HCT116 (cell line): ENCODE data around the gene TRERF1. TPM values are rescaled to one million over a fixed set of nuclear protein-coding genes. Genes with fewer than 3 reads are reported as not detected.
A peak's percentile ranks its signal among the peaks of the same experiment; 100 is the strongest.

Experiments used
- ATAC-seq: fragments of 200-7000 bp; cut with Tn5 transposase; 2 replicates; pipeline ENCODE4 v1.9.1; 2020; ENCODE audit warnings: mild to moderate bottlenecking, moderate library complexity
- BruUV-seq: library from RNA; stranded (reverse); fragments of 400-500 nt; replicated peaks from 2 replicates; lab custom pipeline; 2021; lab: Mats Ljungman, UMichigan
- CTCF ChIA-PET: fragments of 300-600 bp; sonication (Branson Sonifier 250); formaldehyde crosslinking; loops from one replicate; lab custom pipeline; 2021; ENCODE audit warnings: antibody characterized with exemption; lab: Charles Lee
- POLR2A ChIA-PET: fragments of 300-600, 350-600 bp; sonication (Branson Sonifier 250); formaldehyde crosslinking; loops from one replicate; lab custom pipeline; 2021; ENCODE audit warnings: antibody characterized with exemption; lab: Charles Lee
- RAD21 ChIA-PET, 2 experiments: fragments of 300-600 bp; sonication (Branson Sonifier 250); formaldehyde crosslinking; loops; one replicate each; lab custom pipeline; 2023; ENCODE audit warnings: low total read pairs in 2 of 2; ENCODE audit not compliant: uncharacterized antibody in 2 of 2, unreplicated experiment in 2 of 2, low non-redundant PET in 1 of 2; lab: Charles Lee
- DNase-seq: peaks from one replicate; pipeline ENCODE4 v3.0.0-alpha.2; 2010; ENCODE audit warnings: low read depth, low spot score
- H2AFZ ChIP-seq: fragments of 200-600 bp; shearing (Covaris generic), sonication (generic); 2 replicates; pipeline ENCODE4 v1.6.1; 2017; ENCODE audit warnings: low read depth, mixed run types, mixed read lengths, antibody characterized with exemption, low read length; ENCODE audit not compliant: poor library complexity, severe bottlenecking
- H3K27ac ChIP-seq: 2 replicates; pipeline ENCODE4 v1.5.1; 2012; ENCODE audit warnings: low read depth, low read length
- H3K27me3 ChIP-seq: fragments of 200-600 bp; sonication (generic); 2 replicates; pipeline ENCODE4 v1.6.1; 2016; ENCODE audit warnings: mixed run types, low read length, mixed read lengths; ENCODE audit not compliant: insufficient read depth
- H3K36me3 ChIP-seq, 2 experiments: fragments of 200-500 bp in 1 of 2; fragments of 200-600 bp in 1 of 2; sonication (Bioruptor generic) in 1 of 2; sonication (generic) in 1 of 2; 2 replicates each; pipeline versions ENCODE4 v1.5.1 to v1.6.1; 2014 to 2016; ENCODE audit warnings: low read length in 2 of 2, inconsistent platforms in 1 of 2, mixed read lengths in 1 of 2, mixed run types in 1 of 2; ENCODE audit not compliant: insufficient read depth in 2 of 2, control insufficient read depth in 1 of 2
- H3K4me1 ChIP-seq, 2 experiments: fragments of 200-600 bp in 1 of 2; sonication (generic) in 1 of 2; 2 replicates each; pipeline versions ENCODE4 v1.5.1 to v1.6.1; 2012 to 2017; ENCODE audit warnings: low read length in 2 of 2, inconsistent platforms in 1 of 2, mild to moderate bottlenecking in 1 of 2, mixed read lengths in 1 of 2, mixed run types in 1 of 2, moderate library complexity in 1 of 2; ENCODE audit not compliant: insufficient read depth in 2 of 2, control insufficient read depth in 1 of 2
- H3K4me2 ChIP-seq: fragments of 200-600 bp; sonication (generic); 2 replicates; pipeline ENCODE4 v1.6.1; 2017; ENCODE audit warnings: mixed run types, low read length, mixed read lengths
- H3K4me3 ChIP-seq, 2 experiments: fragments of 200-600 bp in 1 of 2; sonication (generic) in 1 of 2; replicated peaks in 1 of 2; 2 replicates each; pipeline ENCODE4 v1.5.1; 2011 to 2016; ENCODE audit warnings: low read length in 2 of 2, control low read depth in 1 of 2, low read depth in 1 of 2, mild to moderate bottlenecking in 1 of 2, mixed read lengths in 1 of 2, mixed run types in 1 of 2
- H3K79me2 ChIP-seq: fragments of 200-600 bp; sonication (generic); 2 replicates; pipeline ENCODE4 v1.6.1; 2017; ENCODE audit warnings: mild to moderate bottlenecking, mixed run types, low read length, moderate library complexity, mixed read lengths; ENCODE audit not compliant: insufficient read depth
- H3K9ac ChIP-seq: fragments of 200-600 bp; sonication (generic); 2 replicates; pipeline ENCODE4 v1.6.1; 2016; ENCODE audit warnings: low read length, mixed read lengths
- H3K9me2 ChIP-seq: fragments of 200-600 bp; sonication (generic), shearing (Covaris generic); 2 replicates; pipeline ENCODE4 v1.6.1; 2017; ENCODE audit warnings: mixed run types, mild to moderate bottlenecking, moderate library complexity; ENCODE audit not compliant: insufficient read depth
- H3K9me3 ChIP-seq, 2 experiments: fragments of 200-500 bp in 1 of 2; fragments of 200-600 bp in 1 of 2; sonication (Bioruptor generic) in 1 of 2; sonication (generic) in 1 of 2; 2 replicates each; pipeline ENCODE4 v1.6.1; 2014 to 2017; ENCODE audit warnings: low read length in 2 of 2, mixed read lengths in 2 of 2, inconsistent platforms in 1 of 2, low read depth in 1 of 2, mild to moderate bottlenecking in 1 of 2, mixed run types in 1 of 2, moderate library complexity in 1 of 2; ENCODE audit not compliant: control insufficient read depth in 1 of 2, insufficient read depth in 1 of 2
- H4K20me1 ChIP-seq: fragments of 200-600 bp; sonication (generic), shearing (Covaris generic); 2 replicates; pipeline ENCODE4 v1.6.1; 2017; ENCODE audit warnings: mixed run types, mild to moderate bottlenecking, moderate library complexity; ENCODE audit not compliant: insufficient read depth
- EGR1 ChIP-seq: IDR thresholded peaks from 2 replicates; pipeline ENCODE4 v1.6.1; 2012; ENCODE audit warnings: low read depth
- ELF1 ChIP-seq: IDR thresholded peaks from 2 replicates; pipeline ENCODE4 v1.6.1; 2012; ENCODE audit warnings: low read depth, borderline replicate concordance
- EZH2phosphoT487 ChIP-seq: fragments of 200-600 bp; IDR thresholded peaks from 2 replicates; pipeline ENCODE4 v1.6.1; 2018; ENCODE audit warnings: antibody characterized with exemption, borderline replicate concordance
- FOSL1 ChIP-seq: IDR thresholded peaks from 2 replicates; pipeline ENCODE4 v1.6.1; 2012; ENCODE audit warnings: low read depth
- POLR2A ChIP-seq: IDR thresholded peaks from 2 replicates; pipeline ENCODE4 v1.7.0; 2011; ENCODE audit warnings: borderline replicate concordance; ENCODE audit not compliant: insufficient read depth, insufficient read length; ENCODE audit errors: extremely low read depth
- REST ChIP-seq: IDR thresholded peaks from 2 replicates; pipeline ENCODE4 v1.6.1; 2012; ENCODE audit warnings: low read depth
- SIN3A ChIP-seq: IDR thresholded peaks from 2 replicates; pipeline ENCODE4 v1.6.1; 2012; ENCODE audit warnings: low read depth
- SRF ChIP-seq: IDR thresholded peaks from 2 replicates; pipeline ENCODE4 v1.6.1; 2012; ENCODE audit warnings: low read depth
- YY1 ChIP-seq: IDR thresholded peaks from 2 replicates; pipeline ENCODE4 v1.6.1; 2011; ENCODE audit warnings: low read length, low read depth, moderate library complexity, mild to moderate bottlenecking; ENCODE audit not compliant: insufficient replicate concordance; ENCODE audit errors: extremely low read depth
- ZBTB33 ChIP-seq: IDR thresholded peaks from 2 replicates; pipeline ENCODE4 v1.6.1; 2011; ENCODE audit warnings: mild to moderate bottlenecking, low read length, moderate library complexity; ENCODE audit not compliant: insufficient replicate concordance; ENCODE audit errors: extremely low read depth
- intact Hi-C: fragments of 100-400 bp; cut with micrococcal nuclease; formaldehyde crosslinking; loops from 2 replicates; pipeline ENCODE4 v1.10.0; 2022
- total RNA-seq: library from RNA; stranded (reverse); gene quantifications from one replicate; pipeline ENCODE4 v1.2.1, GENCODE V29; 2021; ENCODE audit not compliant: unreplicated experiment
- TF ChIP-seq, protein P1 (sequence below), 3 experiments: fragments of 200-600 bp in 1 of 3; sonication (generic) in 1 of 3; IDR thresholded peaks in 2 of 3; conservative IDR thresholded peaks in 1 of 3; 2 replicates each; pipeline ENCODE4 v1.5.1; 2012 to 2017; ENCODE audit warnings: low read depth in 2 of 3, low read length in 2 of 3, antibody characterized with exemption in 1 of 3, borderline replicate concordance in 1 of 3, control low read depth in 1 of 3, mild to moderate bottlenecking in 1 of 3, mixed read lengths in 1 of 3, mixed run types in 1 of 3, moderate library complexity in 1 of 3; ENCODE audit not compliant: insufficient read depth in 1 of 3

TRERF1 gene
- total RNA-seq, 1 experiment from 2014 or later: 12.4 TPM

DNA sequence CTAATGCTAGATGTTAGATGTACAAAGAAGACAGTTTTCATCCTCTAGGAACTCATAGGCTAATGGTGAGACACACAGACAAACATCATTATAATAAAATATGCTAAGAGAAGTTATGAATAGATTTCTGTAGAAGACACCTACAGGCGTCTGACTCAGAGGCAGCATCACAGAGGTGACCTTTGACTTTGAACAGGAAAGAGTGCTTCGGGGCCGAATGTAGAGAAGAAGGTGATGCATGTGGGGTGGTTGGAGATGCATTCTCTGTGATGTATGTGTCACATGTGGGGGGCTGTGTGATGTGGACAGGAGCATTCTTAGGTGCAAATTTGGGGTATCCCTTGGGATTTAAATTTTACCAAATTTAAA lies 271.8 kb downstream of the TRERF1 start:
- ATAC-seq (no peak), DNase-seq (no peak)
- ChIA-PET CTCF (no interaction called here), POLR2A (no interaction called here), RAD21 (no interaction called here)
- Histone ChIP-seq H4K20me1 (no peaks in the 10 kb centered on the region), H3K9me3 (no peaks in the 10 kb centered on the region), H3K36me3 (no peaks in the 10 kb centered on the region), H2AFZ (no peak overlapping the region), H3K4me2 (no peak overlapping the region), H3K27ac (no peak overlapping the region), H3K4me1 (peaks cover 0 to 4% of the 10 kb centered on the region in 2 experiments; a peak in 1 of 4 replicates), H3K9ac (no peak overlapping the region), H3K79me2 (no peaks in the 10 kb centered on the region), H3K27me3 (no peaks in the 10 kb centered on the region), H3K4me3 (no peak overlapping the region), H3K9me2 (no peaks in the 10 kb centered on the region)
- no TSS peak for BruUV-seq
- TF ChIP-seq SRF: no peak
- intact Hi-C loops: no loop called here

DNA sequence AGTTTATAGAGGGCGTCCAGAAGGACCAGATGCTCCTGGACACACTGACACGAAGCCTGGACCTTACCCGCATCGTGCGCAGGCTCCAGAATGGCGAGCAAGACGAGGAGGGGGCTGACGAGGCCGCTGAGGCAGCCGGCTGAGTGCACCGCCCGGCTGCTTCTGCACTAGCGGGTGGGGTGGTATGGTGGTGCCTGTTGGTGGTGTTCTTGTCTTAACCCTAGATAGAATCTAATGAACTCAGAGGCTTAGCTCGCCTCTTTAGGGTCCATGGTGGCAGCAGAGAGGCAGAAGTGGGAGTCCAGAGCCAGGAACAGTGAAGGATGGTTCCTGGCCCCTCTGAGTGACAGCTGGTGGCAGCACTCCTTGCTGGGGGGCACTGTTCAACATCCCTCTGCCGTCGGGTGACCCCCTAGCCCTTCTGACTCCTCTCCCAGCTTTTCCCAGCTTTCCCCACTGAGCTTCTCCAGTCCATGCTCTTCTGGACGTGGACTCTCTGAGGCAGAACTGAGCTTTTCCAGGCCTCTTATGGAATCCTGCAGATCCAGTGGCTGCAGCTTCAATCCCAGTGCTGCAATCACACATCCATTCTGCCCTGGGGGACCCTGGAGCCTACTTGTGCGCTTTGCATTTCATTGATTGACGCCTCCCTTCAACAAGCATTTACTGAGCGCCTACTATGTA lies 272.3 kb downstream of the TRERF1 start:
- no peaks in the 10 kb centered on the region for H3K79me2 ChIP-seq
- ChIA-PET CTCF (no interaction called here), POLR2A (no interaction called here), RAD21 (no interaction called here)
- H3K36me3 ChIP-seq: no peaks in the 10 kb centered on the region
- no peak overlapping the region for H2AFZ ChIP-seq
- no peak overlapping the region for H3K9ac ChIP-seq
- H3K4me1 ChIP-seq: peaks cover 0 to 4% of the 10 kb centered on the region in 2 experiments; a peak in 1 of 4 replicates
- H4K20me1 ChIP-seq: no peaks in the 10 kb centered on the region
- no peaks in the 10 kb centered on the region for H3K9me2 ChIP-seq
- no peak overlapping the region for H3K27ac ChIP-seq
- BruUV-seq: no TSS peak
- H3K4me3 ChIP-seq: no peak overlapping the region
- DNase-seq (no peak), ATAC-seq (0 out of 2 replicates have a peak, but pooled peaks have one; percentile 25)
- intact Hi-C loops: no loop called here
- H3K27me3 ChIP-seq: no peaks in the 10 kb centered on the region
- no peaks in the 10 kb centered on the region for H3K9me3 ChIP-seq
- H3K4me2 ChIP-seq: no peak overlapping the region
- no peak for TF ChIP-seq YY1
- TF ChIP-seq ZBTB33: no peak
- no peak for TF ChIP-seq REST
- no peak for TF ChIP-seq POLR2A
- no peak for TF ChIP-seq SRF
- no peak for TF ChIP-seq EGR1
- TF ChIP-seq ELF1: no peak
- no peak for TF ChIP-seq EZH2phosphoT487
- TF ChIP-seq, protein P1, sequence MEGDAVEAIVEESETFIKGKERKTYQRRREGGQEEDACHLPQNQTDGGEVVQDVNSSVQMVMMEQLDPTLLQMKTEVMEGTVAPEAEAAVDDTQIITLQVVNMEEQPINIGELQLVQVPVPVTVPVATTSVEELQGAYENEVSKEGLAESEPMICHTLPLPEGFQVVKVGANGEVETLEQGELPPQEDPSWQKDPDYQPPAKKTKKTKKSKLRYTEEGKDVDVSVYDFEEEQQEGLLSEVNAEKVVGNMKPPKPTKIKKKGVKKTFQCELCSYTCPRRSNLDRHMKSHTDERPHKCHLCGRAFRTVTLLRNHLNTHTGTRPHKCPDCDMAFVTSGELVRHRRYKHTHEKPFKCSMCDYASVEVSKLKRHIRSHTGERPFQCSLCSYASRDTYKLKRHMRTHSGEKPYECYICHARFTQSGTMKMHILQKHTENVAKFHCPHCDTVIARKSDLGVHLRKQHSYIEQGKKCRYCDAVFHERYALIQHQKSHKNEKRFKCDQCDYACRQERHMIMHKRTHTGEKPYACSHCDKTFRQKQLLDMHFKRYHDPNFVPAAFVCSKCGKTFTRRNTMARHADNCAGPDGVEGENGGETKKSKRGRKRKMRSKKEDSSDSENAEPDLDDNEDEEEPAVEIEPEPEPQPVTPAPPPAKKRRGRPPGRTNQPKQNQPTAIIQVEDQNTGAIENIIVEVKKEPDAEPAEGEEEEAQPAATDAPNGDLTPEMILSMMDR (IDR thresholded peaks at IDR 0.05 in 2 of 3, conservative IDR thresholded peaks at IDR 0.05 in 1 of 3; ENCODE audit: borderline replicate concordance in 1 of 3, insufficient read depth in 1 of 3, low read depth in 2 of 3, low read length in 2 of 3): no peak
- no peak for TF ChIP-seq SIN3A
- no peak for TF ChIP-seq FOSL1
